GM18520 (cell line): Measurements from ENCODE around the gene OTUD3.

ENCODE experiments used
- ATAC-seq: cut with Tn5 transposase; IDR thresholded peaks from one replicate; pipeline ENCODE4 v1.9.1; 2021; ENCODE audit not compliant: unreplicated experiment

Gene OTUD3

GRCh38 chr1:19945914-19946313 is 63.7 kb downstream of the OTUD3 start:
- ATAC-seq: no peak

- no peak for ATAC-seq
Observed at GRCh38 chr1:19946331-19946751, 64.1 kb downstream of the OTUD3 start.

GRCh38 chr1:19946971-19947370 is 64.8 kb downstream of the OTUD3 start:
- ATAC-seq: no peak

- ATAC-seq: no peak
Observed at GRCh38 chr1:19949016-19949415, 66.8 kb downstream of the OTUD3 start.

GRCh38 chr1:19954059-19954458 is 71.9 kb downstream of the OTUD3 start:
- no peak for ATAC-seq

GRCh38 chr1:19955534-19956170 is 73.5 kb downstream of the OTUD3 start:
- ATAC-seq: no peak

- ATAC-seq: no peak
Observed at GRCh38 chr1:19957779-19958178, 75.6 kb downstream of the OTUD3 start.

- no peak for ATAC-seq
Observed at GRCh38 chr1:19960591-19960990, 78.4 kb downstream of the OTUD3 start.
